Stimulated activated CD8-positive, alpha-beta memory T cell treated with anti-CD3 and anti-CD28 coated beads, Interleukin-4, amount 100 ng/mL, for 24 hours (primary cell): ENCODE measurements around the gene PPP1CA.

ENCODE experiments used
- DNase-seq: peaks from one replicate; pipeline ENCODE4 v3.0.0-alpha.2; 2020; ENCODE audit warnings: low read depth

The PPP1CA gene

DNA sequence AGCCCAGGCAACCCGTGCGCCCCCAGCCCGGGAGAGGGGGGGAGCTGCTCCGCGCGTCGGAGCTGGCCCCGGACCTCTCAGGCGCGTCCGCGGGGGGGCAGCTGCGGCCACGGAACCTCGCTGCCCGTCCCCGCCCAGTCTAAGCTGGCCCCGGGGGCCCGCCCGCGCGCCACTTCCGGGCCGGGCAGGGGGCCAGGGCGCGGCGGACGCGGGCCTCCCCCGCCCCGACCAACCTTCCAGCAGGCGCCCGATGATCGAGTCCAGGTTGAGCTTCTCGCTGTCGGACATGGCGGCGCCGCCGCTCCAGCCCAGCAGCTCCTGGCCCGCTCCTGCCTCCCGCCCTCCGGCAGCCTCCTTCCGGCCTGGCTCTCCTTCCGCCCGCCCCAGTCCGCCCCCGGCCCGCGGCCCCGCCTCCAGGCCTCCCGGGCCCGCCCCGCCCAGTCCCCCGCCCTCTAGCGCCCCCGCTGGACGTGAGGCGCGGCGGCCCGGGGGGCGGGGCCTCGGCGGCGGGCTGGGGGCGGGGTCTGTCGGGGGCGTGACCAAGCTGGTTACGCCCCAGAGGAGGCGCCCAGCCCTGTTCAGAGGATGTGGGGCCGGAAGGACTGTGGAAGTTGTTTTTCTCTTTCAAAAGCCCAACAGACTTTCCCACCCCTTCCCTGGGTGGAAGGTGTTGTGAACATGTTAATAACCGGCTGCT lies at the start of gene PPP1CA:
TSS of gene PPP1CA (minus strand) at position 364 of the 697 bp plus-strand sequence. CDS start at position 288, 76 bp downstream.
- DNase-seq: peak; percentile 84

GRCh38 chr11:67450796-67451657 lies 49.4 kb upstream of the PPP1CA start:
- no peak for DNase-seq

- DNase-seq: no peak
Observed at GRCh38 chr11:67449116-67449844, 47.6 kb upstream of the PPP1CA start.

DNA sequence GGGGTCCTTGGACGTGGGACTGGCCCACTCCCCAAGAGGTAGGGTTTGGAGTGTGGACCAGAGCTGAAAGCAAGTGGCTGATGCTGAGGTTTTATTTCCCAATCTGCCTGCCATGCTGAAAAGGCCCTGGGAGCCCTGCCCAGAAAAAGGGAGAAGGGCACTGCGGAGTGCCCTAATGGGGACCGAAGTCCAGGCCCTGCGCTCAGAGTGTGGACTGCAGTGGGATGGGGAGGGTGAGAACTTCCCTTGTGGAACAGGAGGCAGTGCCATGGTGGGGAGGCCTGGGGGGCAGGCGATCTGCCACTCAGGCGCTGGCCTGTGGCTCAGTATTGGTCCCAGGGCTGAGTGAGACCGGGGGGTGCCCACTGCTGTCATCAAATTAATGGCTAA lies 46.6 kb upstream of the PPP1CA start:
- no peak for DNase-seq

DNA sequence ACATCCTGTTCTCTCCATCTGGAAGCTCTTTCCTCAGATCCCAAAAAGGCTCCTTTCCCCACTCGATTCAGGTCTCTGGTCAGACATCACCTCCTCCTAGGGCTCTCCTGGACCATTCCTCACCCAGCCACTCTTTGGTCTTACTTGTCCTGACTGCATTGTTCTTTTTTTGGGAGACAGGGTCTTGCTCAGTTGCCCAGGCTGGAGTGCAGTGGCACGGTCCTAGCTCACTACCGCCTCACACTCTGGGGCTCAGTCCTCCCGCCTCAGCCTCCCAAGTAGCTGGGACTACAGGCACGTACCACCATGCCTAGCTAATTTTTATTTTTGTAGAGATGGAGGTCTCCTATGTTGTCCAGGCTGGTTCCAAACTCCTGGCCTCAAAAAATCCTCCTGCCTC lies 43.9 kb upstream of the PPP1CA start:
- no peak for DNase-seq

DNA sequence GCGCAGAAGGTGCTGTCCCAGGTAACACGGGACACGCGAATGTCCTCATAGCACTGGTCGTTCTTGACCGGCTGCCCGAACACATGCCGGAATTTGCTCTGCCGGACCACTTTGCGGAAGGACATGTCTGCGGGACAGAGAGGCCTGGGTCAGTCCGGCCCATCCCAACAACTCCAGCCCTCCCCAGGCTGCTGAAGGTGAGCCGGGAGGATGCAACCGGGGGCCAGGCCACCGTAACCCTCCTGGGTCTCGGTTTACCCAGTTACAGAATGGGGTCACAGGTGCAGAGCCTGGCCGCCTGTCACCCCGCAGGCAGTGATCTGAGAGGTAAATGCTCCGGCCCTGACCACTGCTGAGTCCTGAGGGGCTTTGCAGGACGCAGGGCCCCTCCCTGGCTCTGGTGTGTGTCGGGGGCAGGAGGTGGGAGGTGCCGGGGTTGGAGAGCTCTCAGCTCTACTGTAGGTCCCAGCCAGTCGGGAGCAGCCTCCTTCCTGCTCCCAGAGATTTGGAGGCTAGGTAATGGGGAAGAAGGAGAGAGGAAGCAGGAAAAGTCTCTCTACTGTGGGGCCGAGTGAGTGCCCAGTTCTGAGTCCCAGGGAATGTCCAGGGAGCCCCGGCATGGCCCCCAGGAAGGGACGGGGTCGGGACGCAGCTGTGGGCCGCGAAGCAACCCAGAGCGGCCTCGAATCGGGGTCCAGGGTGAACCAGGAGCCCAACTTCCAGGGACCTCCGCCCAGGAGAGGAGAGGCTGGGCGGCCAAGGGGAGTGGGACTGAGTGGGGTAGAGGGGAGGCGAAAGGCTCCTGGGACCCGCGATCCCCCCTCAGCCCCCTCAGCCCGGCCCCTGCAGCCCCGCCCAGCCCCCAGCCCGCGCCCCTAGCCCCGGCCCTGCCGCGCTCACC lies 41.1 kb upstream of the PPP1CA start:
- DNase-seq: no peak

GRCh38 chr11:67441731-67442351 lies 40.2 kb upstream of the PPP1CA start:
- no peak for DNase-seq

DNA sequence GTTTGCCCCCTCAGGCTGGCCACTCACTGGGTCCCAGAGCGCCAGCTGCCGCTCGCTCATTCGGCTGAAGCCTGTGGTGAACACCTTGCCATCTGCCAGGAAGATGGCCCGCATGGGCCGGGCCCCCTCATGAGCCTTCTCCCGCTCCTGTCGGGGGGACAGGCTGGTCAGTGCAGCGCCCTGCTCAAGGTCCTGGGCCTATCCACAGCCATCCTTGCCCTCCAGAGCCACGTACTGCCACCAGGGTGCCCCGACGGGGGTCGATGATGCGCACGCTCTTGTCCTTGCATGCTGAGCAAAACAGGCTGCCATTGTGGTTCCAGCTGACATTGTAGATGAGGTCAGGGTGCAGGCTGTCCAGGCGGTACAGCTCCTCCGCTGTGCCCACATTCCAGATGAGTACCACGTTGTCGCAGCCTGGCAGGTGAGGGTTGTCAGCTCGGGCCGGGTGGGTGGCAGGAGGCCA lies 39.5 kb upstream of the PPP1CA start:
- no peak for DNase-seq

GRCh38 chr11:67440229-67441097 lies 38.8 kb upstream of the PPP1CA start:
- DNase-seq: no peak

DNA sequence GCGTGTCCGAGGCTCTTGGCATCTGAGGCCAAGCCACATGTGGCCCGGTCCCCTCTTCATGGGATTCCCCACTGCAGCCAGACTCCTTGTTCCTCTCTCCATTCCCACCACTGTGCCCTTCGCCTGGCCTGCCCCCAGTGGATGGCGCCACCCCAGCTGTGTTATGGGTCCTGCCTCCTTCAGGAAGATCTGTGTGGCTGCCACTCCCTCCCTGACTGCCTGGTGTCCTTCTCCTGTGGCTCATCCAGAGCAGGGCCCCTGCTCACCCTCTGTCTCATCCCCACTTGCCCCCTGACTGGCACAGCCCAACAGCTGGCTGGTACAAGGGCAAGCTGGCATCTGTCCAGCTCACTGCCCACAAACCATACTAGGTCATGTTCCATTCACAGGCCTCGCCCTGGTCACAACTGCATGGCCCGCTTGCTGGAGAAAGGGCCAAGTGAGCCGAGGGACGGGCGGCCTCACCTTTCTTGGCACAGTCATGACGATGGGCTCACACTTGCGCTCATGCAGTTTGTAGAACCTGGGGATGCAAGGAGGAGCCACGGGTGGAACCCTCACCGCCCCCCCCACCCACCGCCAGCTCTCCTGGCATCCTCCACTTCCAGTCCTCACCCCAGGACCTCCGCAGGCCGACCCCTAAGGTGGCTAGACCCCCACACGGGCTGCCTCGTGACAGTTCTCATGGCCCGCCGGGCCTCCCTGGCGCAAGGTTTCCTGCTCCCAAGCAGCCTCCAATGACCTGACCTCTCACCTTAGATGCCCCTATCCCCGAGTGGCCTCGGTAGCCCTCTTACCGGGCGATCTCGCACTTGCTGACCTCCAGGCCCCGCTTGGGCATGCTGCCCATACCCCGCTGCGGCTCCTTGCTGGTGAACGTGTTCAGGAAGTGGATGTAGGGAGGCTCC lies 37.9 kb upstream of the PPP1CA start:
- DNase-seq: no peak

DNA sequence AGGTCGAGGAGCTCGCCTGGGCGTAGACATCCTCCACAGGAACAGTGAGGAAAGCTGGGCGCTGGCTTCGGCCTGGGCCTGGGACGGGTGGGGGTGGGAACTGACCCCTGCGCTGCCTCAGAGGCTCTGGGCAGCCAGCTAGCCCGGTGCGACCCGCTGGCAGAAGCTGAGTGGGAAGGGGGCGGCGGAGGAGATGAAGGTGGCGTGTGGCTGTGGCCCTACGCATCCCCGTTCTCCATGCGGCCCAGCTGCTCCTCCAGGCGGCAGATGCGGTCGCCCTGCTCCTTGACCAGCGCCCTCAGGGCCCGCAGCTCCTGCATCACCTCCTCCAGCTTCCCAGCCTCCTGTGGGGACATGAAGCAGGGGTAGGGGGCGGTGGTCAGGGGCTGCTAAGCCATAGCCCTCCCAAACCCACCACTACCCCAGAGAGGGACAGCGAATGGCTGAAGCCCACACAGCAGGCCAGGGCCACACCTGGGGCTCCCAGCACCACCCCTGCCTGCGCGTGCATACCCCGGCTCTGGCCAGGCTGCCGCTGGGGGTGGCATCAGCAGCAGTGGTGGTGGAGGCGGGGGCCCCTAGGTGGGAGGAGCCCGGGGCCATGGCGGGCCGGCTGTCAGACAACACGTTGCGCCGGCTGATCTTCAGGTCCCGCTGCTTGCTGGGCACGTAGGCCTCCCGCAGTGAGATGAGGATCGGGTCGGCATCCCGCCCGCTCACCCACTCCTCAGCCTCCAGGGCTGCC lies 36.7 kb upstream of the PPP1CA start:
- DNase-seq: peak; percentile 73

GRCh38 chr11:67437809-67438157 lies 36.1 kb upstream of the PPP1CA start:
- no peak for DNase-seq

- peak; percentile 73 for DNase-seq
Observed at GRCh38 chr11:67437082-67437808, 35.6 kb upstream of the PPP1CA start, which contains the start of gene PTPRCAP. PTPRCAP (minus strand) TSS chr11:67437682; CDS start chr11:67437619, 63 bp downstream.

GRCh38 chr11:67436459-67437081 lies 34.9 kb upstream of the PPP1CA start:
- peak; percentile 74 for DNase-seq

DNA sequence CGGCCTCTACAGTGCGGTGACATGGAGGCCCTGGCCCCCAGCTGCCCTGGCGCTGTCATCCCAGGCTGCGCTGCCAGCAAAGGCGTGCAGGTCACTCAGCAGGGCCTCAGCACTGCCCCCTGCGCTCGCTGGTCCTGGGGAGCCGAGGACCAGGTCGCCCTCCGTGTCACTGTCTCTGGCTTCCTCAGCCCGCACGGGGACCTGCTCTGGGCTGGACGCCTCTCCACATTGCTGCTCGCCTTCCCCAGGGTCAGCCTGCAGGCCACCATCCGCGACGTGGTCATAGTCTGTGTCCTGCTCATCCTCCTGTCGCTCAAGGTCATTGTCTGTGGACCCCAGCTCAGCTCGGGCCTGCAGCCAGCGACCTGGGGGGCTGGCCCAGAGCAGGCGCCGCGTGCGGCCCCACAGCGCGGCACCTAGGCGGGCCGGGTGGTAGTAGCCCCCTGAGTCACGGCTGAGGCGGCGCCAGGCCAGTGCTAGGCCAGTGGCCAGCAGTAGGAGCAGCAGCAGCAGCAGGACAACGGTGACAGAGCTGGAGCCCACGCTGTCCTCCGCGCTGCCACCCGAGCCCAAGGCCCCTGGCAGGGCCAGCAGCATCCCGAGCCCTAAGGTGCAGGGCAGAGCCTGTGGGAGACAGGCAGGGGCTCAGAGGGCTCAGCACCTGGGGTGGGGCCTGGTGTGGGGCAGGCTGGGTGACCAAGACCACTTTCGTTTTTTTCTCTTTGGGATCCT lies 34.2 kb upstream of the PPP1CA start:
- DNase-seq: no peak

DNA sequence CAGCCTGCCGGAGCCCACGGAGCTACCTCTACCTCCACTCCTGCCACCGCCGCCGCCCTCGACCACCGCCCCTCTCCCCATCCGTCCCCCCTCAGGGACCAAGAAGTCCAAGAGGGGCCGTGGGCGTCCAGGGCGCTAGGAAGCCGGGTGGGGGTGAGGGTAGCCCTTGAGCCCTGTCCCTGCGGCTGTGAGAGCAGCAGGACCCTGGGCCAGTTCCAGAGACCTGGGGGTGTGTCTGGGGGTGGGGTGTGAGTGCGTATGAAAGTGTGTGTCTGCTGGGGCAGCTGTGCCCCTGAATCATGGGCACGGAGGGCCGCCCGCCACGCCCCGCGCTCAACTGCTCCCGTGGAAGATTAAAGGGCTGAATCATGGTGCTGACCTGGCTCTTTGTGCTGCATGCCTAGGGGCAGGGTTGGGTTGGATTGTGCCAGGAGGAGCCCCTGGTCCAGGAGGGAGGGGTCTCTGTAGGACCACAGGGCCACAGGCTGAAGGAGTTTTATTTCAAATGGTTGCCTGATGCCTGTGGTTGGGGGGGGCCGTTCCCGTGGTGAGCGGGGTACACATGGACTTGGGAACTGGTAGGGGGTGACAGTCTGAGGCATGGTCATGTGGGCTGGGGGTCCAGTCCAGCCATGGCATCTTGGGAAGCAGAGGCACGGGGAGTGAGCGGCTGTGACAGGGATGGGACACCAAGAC lies 33.5 kb upstream of the PPP1CA start:
- no peak for DNase-seq
